WTC11 (cell line): ENCODE measurements around the gene ZDHHC11.
"Not testable (repeated sequence)": the region's sequence is repeated elsewhere in the genome, so short reads cannot be mapped to it uniquely, and the experiment has no call there.

Source experiments
- ATF1 ChIP-seq: sonication (generic); formaldehyde crosslinking; IDR thresholded peaks from 2 replicates; pipeline ENCODE4 v1.8.1; 2023; ENCODE audit warnings: mild to moderate bottlenecking, moderate library complexity, missing genetic modification reagents
- CTCF ChIP-seq: fragments of 200-600 bp; IDR thresholded peaks from 2 replicates; pipeline ENCODE4 v1.8.0; 2022; ENCODE audit warnings: antibody characterized with exemption
- FOXP1 ChIP-seq: sonication (generic); formaldehyde crosslinking; IDR thresholded peaks from 2 replicates; pipeline ENCODE4 v1.8.0; 2022; ENCODE audit warnings: missing genetic modification reagents, mild to moderate bottlenecking, moderate library complexity, borderline replicate concordance
- IRF2 ChIP-seq: sonication (generic); formaldehyde crosslinking; IDR thresholded peaks from 2 replicates; pipeline ENCODE4 v1.8.0; 2022; ENCODE audit warnings: low read depth, missing genetic modification reagents, borderline replicate concordance
- NR1H2 ChIP-seq: sonication (generic); formaldehyde crosslinking; IDR thresholded peaks from 2 replicates; pipeline ENCODE4 v1.9.0; 2021; ENCODE audit warnings: mild to moderate bottlenecking, moderate library complexity, missing genetic modification reagents
- SMAD4 ChIP-seq: sonication (generic); formaldehyde crosslinking; IDR thresholded peaks from 2 replicates; pipeline ENCODE4 v1.8.0; 2022; ENCODE audit warnings: mild to moderate bottlenecking, missing genetic modification reagents
- ZNF232 ChIP-seq: sonication (generic); formaldehyde crosslinking; IDR thresholded peaks from 2 replicates; pipeline ENCODE4 v1.8.0; 2022; ENCODE audit warnings: mild to moderate bottlenecking, missing genetic modification reagents
- TF ChIP-seq, protein P1 (sequence below): sonication (generic); formaldehyde crosslinking; IDR thresholded peaks from 2 replicates; pipeline ENCODE4 v1.8.0; 2022; ENCODE audit warnings: missing genetic modification reagents
- TF ChIP-seq, protein P2 (sequence below): sonication (generic); formaldehyde crosslinking; IDR thresholded peaks from 2 replicates; pipeline ENCODE4 v1.8.1; 2023; ENCODE audit warnings: mild to moderate bottlenecking, moderate library complexity, missing genetic modification reagents

DNA sequence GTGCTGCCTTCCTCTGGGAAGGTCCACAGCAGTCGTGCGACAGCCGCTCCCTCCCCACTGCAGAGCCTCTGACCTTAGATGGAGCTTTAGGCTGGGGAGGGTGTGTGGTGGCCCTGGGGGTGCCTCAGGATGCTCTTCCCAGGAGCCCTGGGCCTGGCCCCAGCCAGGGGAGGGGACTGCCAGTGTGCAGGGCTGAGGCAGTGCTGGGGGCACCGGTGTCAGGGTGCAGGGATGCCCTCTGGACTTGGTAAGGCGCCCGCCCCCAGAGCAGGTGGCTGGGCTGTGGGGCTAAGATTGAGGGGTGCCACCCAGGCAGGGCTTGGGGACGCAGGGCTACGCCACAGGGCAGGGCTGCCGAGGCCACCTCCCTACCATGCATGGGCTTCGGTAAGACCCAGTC, 80.2 kb downstream of the ZDHHC11 start:
- not testable (repeated sequence) for TF ChIP-seq IRF2 (CRISPR knock-in tag); CTCF; ATF1 (CRISPR knock-in tag); SMAD4 (CRISPR knock-in tag); ZNF232 (CRISPR knock-in tag); FOXP1 (CRISPR knock-in tag); NR1H2 (CRISPR knock-in tag)
- TF ChIP-seq, protein P1, sequence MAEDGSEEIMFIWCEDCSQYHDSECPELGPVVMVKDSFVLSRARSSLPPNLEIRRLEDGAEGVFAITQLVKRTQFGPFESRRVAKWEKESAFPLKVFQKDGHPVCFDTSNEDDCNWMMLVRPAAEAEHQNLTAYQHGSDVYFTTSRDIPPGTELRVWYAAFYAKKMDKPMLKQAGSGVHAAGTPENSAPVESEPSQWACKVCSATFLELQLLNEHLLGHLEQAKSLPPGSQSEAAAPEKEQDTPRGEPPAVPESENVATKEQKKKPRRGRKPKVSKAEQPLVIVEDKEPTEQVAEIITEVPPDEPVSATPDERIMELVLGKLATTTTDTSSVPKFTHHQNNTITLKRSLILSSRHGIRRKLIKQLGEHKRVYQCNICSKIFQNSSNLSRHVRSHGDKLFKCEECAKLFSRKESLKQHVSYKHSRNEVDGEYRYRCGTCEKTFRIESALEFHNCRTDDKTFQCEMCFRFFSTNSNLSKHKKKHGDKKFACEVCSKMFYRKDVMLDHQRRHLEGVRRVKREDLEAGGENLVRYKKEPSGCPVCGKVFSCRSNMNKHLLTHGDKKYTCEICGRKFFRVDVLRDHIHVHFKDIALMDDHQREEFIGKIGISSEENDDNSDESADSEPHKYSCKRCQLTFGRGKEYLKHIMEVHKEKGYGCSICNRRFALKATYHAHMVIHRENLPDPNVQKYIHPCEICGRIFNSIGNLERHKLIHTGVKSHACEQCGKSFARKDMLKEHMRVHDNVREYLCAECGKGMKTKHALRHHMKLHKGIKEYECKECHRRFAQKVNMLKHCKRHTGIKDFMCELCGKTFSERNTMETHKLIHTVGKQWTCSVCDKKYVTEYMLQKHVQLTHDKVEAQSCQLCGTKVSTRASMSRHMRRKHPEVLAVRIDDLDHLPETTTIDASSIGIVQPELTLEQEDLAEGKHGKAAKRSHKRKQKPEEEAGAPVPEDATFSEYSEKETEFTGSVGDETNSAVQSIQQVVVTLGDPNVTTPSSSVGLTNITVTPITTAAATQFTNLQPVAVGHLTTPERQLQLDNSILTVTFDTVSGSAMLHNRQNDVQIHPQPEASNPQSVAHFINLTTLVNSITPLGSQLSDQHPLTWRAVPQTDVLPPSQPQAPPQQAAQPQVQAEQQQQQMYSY (CRISPR knock-in tag) = not testable (repeated sequence)
- TF ChIP-seq, protein P2, sequence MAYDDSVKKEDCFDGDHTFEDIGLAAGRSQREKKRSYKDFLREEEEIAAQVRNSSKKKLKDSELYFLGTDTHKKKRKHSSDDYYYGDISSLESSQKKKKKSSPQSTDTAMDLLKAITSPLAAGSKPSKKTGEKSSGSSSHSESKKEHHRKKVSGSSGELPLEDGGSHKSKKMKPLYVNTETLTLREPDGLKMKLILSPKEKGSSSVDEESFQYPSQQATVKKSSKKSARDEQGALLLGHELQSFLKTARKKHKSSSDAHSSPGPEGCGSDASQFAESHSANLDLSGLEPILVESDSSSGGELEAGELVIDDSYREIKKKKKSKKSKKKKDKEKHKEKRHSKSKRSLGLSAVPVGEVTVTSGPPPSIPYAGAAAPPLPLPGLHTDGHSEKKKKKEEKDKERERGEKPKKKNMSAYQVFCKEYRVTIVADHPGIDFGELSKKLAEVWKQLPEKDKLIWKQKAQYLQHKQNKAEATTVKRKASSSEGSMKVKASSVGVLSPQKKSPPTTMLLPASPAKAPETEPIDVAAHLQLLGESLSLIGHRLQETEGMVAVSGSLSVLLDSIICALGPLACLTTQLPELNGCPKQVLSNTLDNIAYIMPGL = not testable (repeated sequence)
